Measurements from ENCODE around the gene HSD17B2.
"Not testable (repeated sequence)": the region's sequence is repeated elsewhere in the genome, so short reads cannot be mapped to it uniquely, and the experiment has no call there.

The HSD17B2 gene

GRCh38 chr16:82137822-82138167, 102.7 kb downstream of the HSD17B2 start:
- no peak for DNase-seq

- DNase-seq, result no peak
These were observed 103.6 kb downstream of the HSD17B2 start for GRCh38 chr16:82138478-82139285.

GRCh38 chr16:82139286-82139571, 104.2 kb downstream of the HSD17B2 start:
- not testable (repeated sequence) for DNase-seq

- DNase-seq, result no peak
These were observed 111.5 kb downstream of the HSD17B2 start for GRCh38 chr16:82146556-82146955.

- no peak for DNase-seq
These were observed 111.9 kb downstream of the HSD17B2 start for GRCh38 chr16:82146957-82147356.

GRCh38 chr16:82147546-82147945, 112.5 kb downstream of the HSD17B2 start:
- DNase-seq, result no peak

All from NCI-H1436 treated with DMSO at 0.1 percent for 48 hours (cell line).